ENCODE measurements around the gene CLDN9.

The CLDN9 gene, protein sequence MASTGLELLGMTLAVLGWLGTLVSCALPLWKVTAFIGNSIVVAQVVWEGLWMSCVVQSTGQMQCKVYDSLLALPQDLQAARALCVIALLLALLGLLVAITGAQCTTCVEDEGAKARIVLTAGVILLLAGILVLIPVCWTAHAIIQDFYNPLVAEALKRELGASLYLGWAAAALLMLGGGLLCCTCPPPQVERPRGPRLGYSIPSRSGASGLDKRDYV

DNA sequence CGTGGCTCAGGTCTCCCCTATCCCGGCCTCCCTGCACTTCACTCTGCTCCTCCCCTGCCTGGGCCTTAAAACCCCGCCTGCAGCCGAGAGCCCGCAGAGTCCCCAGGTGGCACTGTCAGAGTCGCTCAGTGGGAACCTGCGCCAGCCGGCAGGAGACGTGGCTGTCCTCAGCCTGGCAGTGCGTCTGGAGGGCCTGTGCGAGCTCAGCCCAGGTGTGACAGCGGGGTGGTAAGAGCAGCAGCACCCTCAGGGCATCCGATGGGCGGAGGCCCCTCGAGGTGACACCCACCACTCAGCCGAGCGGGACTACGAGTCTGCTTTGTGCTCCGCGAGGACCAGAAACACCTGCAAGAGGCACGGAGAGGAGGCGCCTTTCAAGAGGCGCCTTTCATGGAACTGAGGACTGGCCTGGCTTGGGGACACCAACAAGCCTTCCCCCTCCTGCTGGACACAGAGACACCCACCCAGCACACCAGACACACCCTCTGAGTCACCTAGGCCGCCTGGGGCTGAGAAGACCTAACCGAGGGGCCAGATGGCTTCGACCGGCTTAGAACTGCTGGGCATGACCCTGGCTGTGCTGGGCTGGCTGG, at the start of gene CLDN9:
Gene CLDN9, plus strand, starts transcription at position 96 of the 593 bp plus-strand sequence. Its CDS starts 440 bp downstream, at position 536.
- Mint-ChIP-seq H3K36me3 (ENCODE audit: insufficient read depth) (no peaks in the 10 kb centered on the region), H3K27me3 (peaks cover 8% of the 10 kb centered on the region), H3K4me1 (peaks cover 8% of the 10 kb centered on the region), H3K27ac (ENCODE audit: low read depth) (no peak within 1 kb of the TSS), H3K4me3 (no peak within 1 kb of the TSS), H3K9me3 (no peaks in the 10 kb centered on the region)
- DNase-seq (ENCODE audit: low spot score in 2 of 2) = no peak
- no peak for ATAC-seq (replicated peaks; ENCODE audit: extremely low read depth, poor library complexity, severe bottlenecking)

DNA sequence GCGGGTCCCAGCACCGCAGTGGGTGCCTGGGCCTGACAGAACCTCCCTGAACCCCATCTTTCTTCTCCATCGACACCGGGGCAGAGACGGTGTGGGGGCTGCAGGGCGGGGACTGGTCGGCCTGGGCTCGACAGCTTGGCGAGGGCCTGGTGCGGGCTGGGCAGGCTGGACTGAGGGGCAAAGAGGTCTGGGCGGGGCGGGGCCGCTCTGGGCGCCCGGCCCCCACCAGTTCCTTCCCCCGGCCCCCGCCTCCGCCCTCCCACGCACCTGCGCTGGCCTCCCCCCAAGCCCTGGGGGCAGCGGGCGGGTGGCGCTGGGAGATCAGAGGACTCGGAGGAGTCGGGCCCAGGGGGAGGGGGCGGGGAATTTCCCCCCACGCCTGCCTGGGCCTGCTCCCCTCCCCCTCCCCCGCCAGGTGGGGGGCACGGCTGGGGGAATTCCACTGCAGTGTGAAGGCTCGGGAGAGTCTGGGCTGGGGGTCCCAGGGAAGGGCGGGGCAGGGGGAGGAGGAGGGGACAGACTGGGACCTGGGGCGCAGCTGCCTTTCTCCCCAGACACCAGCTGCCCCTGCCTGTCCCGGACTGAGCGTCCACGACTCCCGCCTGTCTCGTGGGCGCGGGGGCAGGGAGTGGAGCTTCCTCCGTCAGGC, 49.5 kb upstream of the CLDN9 start:
- no peak for ATAC-seq (replicated peaks; ENCODE audit: extremely low read depth, poor library complexity, severe bottlenecking)
- H3K27me3 Mint-ChIP-seq = peaks cover 49% of the 10 kb centered on the region
- no peak for DNase-seq (ENCODE audit: low spot score in 2 of 2)

DNA sequence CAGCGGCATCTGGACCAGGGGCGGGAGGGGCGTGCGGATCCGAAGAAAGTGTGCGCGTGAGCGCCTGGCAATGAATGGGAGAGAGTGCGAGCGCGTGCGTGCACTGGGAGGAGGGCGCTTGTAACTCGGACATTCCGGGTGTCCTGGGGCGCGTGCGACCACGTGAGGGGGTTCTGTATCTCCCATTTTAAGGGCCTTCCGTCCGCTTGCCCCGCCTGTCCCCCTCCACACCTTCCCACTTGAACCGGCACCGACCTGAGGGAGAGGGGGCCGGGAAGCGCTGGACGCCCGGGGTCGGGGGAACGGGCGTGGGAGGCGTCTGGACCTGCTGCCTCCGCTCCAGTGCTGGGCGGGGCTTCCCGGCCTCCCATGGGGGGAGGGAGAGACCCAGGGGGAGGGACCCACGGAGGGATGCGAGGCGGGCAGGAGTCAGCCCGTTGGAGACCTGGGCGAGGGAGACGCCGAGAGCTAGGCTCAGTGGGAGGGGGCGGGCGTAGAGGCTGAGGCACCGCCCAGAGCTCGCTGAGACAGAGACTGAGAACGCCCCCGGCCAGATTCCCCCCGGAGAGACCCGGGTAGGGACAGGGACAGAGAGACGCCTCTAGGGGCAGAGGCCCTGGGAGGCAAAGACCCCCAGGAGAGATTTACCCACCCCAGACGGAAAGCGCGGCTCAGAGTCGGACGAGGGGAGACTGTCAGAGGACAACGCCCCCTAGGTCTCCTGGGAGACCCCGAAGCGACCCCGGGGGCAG, 48.8 kb upstream of the CLDN9 start, which contains the start of gene KREMEN2:
Gene KREMEN2, plus strand, starts transcription at position 553 of the 752 bp plus-strand sequence. CDS start 246 bp downstream, outside the sequence.
- DNase-seq (ENCODE audit: low spot score in 2 of 2) = no peak
- peak within 1 kb of the TSS; percentile 77 for H3K4me3 Mint-ChIP-seq
- no peaks in the 10 kb centered on the region for H3K9me3 Mint-ChIP-seq
- no peak within 1 kb of the TSS for H3K27ac Mint-ChIP-seq (ENCODE audit: low read depth)
- H3K36me3 Mint-ChIP-seq (ENCODE audit: insufficient read depth) = peaks cover 6% of the 10 kb centered on the region
- H3K4me1 Mint-ChIP-seq = peaks cover 27% of the 10 kb centered on the region
- no peak for ATAC-seq (replicated peaks; ENCODE audit: extremely low read depth, poor library complexity, severe bottlenecking)
- peaks cover 51% of the 10 kb centered on the region for H3K27me3 Mint-ChIP-seq

More for the DNA sequence above, 49.5 kb upstream of the CLDN9 start:
- Mint-ChIP-seq H3K4me1 (peaks cover 21% of the 10 kb centered on the region), H3K27ac (ENCODE audit: low read depth) (no peak overlapping the region), H3K36me3 (ENCODE audit: insufficient read depth) (peaks cover 6% of the 10 kb centered on the region), H3K4me3 (peak overlapping the region; percentile 77), H3K9me3 (no peaks in the 10 kb centered on the region)

DNA sequence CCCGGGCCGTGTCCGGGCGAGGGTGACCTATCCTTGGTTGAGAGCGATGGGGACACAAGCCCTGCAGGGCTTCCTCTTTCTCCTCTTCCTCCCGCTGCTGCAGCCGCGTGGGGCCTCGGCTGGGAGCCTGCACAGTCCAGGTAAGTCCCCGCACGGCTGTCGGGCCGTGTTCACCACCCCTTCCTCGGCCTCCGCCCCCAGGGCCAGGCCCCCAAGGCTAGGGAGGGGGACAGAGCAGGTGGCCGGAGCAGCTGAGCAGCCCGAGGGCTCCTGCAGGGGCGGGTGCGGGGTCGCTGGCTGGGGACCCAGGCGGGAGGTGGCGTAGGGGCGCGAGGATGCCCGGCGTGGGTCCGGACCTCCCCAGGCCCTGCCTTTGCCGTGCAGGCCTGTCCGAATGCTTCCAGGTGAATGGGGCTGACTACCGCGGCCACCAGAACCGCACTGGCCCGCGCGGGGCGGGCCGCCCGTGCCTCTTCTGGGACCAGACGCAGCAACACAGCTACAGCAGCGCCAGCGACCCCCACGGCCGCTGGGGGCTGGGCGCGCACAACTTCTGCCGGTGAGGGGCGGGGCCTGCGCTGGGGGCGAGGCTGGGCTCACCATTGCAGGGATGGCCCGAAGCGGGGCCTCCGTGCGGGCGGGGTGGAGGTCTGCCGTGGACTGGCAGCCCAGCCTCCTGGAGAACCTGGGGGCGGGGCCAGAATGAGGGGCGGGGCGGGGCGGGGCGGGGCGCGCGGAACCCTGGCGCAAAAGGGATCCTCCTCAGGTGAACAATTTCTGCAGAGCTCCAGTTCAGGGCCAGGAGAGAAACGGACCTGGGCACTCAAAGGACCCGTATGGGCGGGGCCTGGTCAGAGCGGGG, 48.0 kb upstream of the CLDN9 start:
- no peak for DNase-seq (ENCODE audit: low spot score in 2 of 2)
- peaks cover 43% of the 10 kb centered on the region for H3K27me3 Mint-ChIP-seq
- no peak for ATAC-seq (replicated peaks; ENCODE audit: extremely low read depth, poor library complexity, severe bottlenecking)

DNA sequence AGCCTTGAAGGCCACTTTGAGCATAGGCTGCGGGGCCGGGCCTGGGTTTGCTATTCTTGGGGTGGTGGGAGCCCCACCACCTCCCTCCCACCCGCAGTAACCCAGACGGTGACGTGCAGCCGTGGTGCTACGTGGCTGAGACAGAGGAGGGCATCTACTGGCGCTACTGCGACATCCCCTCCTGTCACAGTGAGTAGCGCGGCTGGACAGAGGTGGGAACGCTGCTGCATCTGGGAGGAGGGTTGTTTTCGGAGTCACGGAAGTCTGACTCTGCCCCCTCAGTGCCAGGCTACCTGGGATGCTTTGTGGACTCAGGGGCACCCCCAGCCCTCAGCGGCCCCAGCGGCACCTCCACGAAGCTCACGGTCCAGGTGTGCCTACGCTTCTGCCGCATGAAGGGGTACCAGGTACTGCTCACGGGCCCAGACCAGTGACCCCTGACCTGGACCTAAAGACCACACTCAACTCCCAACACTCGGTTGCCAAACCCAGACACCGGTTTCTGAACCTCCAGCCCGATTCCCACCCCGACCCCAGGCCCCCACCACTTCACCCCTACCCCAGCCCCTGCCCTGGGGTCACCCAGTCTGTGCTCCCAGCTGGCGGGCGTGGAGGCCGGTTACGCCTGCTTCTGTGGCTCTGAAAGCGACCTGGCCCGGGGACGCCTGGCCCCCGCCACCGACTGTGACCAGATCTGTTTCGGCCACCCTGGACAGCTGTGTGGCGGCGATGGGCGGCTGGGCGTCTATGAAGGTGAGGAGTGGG, 46.5 kb upstream of the CLDN9 start:
- peaks cover 4% of the 10 kb centered on the region for H3K36me3 Mint-ChIP-seq (ENCODE audit: insufficient read depth)
- no peak overlapping the region for H3K27ac Mint-ChIP-seq (ENCODE audit: low read depth)
- no peak for ATAC-seq (replicated peaks; ENCODE audit: extremely low read depth, poor library complexity, severe bottlenecking)
- no peak for DNase-seq (ENCODE audit: low spot score in 2 of 2)
- peaks cover 31% of the 10 kb centered on the region for H3K4me1 Mint-ChIP-seq
- no peaks in the 10 kb centered on the region for H3K9me3 Mint-ChIP-seq
- H3K27me3 Mint-ChIP-seq = peaks cover 36% of the 10 kb centered on the region
- no peak overlapping the region for H3K4me3 Mint-ChIP-seq

More for the DNA sequence above, 48.0 kb upstream of the CLDN9 start:
- Mint-ChIP-seq H3K27ac (ENCODE audit: low read depth) (no peak overlapping the region), H3K4me1 (peaks cover 27% of the 10 kb centered on the region), H3K36me3 (ENCODE audit: insufficient read depth) (peaks cover 6% of the 10 kb centered on the region), H3K9me3 (no peaks in the 10 kb centered on the region), H3K4me3 (peak overlapping the region; percentile 77)

DNA sequence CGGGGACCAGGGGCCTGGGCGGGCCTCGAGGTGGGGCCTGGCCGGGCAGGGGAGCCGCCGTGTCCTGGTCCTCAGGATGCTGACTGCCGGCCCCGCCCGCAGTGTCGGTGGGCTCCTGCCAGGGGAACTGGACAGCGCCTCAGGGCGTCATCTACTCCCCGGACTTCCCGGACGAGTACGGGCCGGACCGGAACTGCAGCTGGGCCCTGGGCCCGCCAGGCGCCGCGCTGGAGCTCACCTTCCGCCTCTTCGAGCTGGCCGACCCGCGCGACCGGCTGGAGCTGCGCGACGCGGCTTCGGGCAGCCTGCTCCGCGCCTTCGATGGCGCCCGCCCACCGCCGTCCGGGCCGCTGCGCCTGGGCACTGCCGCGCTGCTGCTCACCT, 45.9 kb upstream of the CLDN9 start:
- Mint-ChIP-seq H3K9me3 (no peaks in the 10 kb centered on the region), H3K4me3 (no peak overlapping the region), H3K27me3 (peaks cover 33% of the 10 kb centered on the region), H3K4me1 (peaks cover 28% of the 10 kb centered on the region), H3K36me3 (ENCODE audit: insufficient read depth) (peaks cover 4% of the 10 kb centered on the region), H3K27ac (ENCODE audit: low read depth) (no peak overlapping the region)
- ATAC-seq (replicated peaks; ENCODE audit: extremely low read depth, poor library complexity, severe bottlenecking) (no peak), DNase-seq (ENCODE audit: low spot score in 2 of 2) (no peak)

DNA sequence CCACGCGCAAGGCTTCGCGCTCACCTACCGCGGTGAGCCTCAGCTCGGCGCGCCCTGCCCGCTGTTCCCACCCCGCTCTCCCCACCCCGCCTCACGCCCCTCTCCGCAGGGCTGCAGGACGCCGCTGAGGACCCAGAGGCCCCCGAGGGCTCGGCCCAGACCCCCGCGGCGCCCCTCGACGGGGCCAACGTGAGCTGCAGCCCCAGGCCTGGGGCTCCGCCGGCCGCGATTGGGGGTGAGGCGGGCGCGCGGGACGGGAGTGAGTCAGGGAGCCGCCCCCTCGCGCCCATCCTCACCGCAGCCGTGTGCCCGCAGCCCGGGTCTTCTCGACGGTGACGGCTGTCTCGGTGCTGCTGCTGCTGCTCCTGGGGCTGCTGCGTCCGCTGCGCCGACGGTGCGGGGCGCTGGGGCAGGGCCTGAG, 45.5 kb upstream of the CLDN9 start:
- Mint-ChIP-seq H3K27me3 (peaks cover 33% of the 10 kb centered on the region), H3K4me1 (peaks cover 26% of the 10 kb centered on the region), H3K36me3 (ENCODE audit: insufficient read depth) (peaks cover 3% of the 10 kb centered on the region), H3K27ac (ENCODE audit: low read depth) (no peak overlapping the region), H3K9me3 (no peaks in the 10 kb centered on the region), H3K4me3 (no peak overlapping the region)
- DNase-seq (ENCODE audit: low spot score in 2 of 2) (no peak), ATAC-seq (replicated peaks; ENCODE audit: extremely low read depth, poor library complexity, severe bottlenecking) (no peak)

DNA sequence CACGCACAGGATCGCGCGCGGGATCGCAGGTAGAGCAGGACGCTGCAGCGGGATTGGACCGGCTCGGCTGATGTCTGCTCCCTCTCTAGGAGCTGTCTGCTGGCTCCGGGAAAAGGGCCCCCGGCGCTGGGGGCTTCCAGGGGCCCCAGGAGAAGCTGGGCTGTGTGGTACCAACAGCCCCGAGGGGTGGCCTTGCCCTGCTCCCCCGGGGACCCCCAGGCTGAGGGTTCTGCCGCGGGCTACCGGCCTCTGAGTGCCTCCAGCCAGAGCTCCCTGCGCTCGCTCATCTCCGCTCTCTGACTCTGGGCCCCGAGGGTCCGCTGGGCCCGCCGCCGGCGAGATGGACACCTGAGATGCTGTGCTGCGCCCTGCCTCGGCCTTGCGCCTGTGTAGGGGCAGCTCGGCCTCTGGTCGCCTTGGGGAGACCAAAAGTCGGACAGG, 45.0 kb upstream of the CLDN9 start:
- peaks cover 37% of the 10 kb centered on the region for H3K27me3 Mint-ChIP-seq
- peaks cover 3% of the 10 kb centered on the region for H3K36me3 Mint-ChIP-seq (ENCODE audit: insufficient read depth)
- peak overlapping the region; percentile 70 for H3K4me3 Mint-ChIP-seq
- DNase-seq (ENCODE audit: low spot score in 2 of 2) (no peak), ATAC-seq (replicated peaks; ENCODE audit: extremely low read depth, poor library complexity, severe bottlenecking) (no peak)
- H3K9me3 Mint-ChIP-seq = no peaks in the 10 kb centered on the region
- peaks cover 26% of the 10 kb centered on the region for H3K4me1 Mint-ChIP-seq
- H3K27ac Mint-ChIP-seq (ENCODE audit: low read depth) = no peak overlapping the region

DNA sequence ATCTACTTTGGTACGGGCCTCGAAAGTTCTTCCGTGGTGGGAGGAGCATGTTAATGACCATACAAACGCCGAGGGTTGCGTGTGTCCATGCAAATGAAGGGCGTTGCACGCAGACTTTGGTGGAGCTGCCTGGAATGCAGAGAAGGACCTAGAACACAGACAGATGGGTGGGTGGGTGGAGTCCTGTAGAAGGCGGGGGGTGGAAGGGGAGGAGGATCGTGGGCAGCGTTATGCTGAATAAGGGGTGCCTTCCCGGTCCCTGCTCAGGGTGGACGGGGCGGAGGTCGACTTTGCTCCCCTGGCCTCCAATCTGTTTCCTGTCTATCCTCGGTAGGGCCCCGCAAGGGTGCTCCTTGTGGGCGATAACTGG, 44.4 kb upstream of the CLDN9 start:
- H3K4me3 Mint-ChIP-seq = peak overlapping the region; percentile 70
- no peak for ATAC-seq (replicated peaks; ENCODE audit: extremely low read depth, poor library complexity, severe bottlenecking)
- H3K9me3 Mint-ChIP-seq = no peaks in the 10 kb centered on the region
- peaks cover 3% of the 10 kb centered on the region for H3K36me3 Mint-ChIP-seq (ENCODE audit: insufficient read depth)
- H3K4me1 Mint-ChIP-seq = peaks cover 26% of the 10 kb centered on the region
- H3K27me3 Mint-ChIP-seq = peaks cover 35% of the 10 kb centered on the region
- DNase-seq (ENCODE audit: low spot score in 2 of 2) = no peak
- H3K27ac Mint-ChIP-seq (ENCODE audit: low read depth) = no peak overlapping the region

DNA sequence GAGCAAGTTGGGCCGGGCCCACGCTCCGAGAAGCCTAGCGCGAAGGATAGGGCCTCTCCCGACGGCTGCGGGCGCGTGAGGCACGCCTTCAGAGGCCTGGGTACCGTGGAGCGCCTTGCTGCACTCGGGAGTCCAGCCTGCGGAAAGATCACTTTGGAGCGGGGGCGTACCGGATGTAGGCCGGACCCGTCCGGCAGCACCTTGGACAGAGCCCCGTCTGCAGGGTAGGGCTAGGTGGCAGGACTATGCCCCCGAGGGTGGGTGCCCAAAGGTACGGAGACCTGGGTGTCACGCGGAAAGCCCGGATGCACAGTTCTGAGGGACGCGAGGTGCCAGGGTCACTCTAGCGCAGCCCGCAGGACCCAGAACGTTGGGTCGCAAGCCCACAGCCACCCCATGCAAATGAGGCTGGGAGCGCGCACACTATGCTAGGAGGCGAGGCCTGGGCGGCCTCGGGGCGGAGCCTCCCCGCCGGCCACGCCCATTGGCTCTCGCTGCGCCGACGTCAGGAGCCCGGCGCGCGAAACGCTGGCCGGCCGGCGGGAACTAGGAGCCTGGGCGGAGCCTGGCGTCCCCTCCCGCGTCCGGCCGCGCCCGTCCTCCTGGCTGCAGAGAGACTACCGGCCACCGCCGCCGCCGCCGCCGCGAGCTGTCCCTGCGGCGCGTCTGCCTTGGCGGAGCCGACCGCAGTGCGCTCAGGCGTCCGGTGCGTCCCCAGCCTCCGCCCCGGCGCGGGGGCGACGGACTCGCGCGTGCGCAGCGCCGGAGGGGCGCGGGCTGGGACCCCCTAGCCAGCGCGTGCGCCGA, 43.8 kb upstream of the CLDN9 start, which contains the start of gene PAQR4:
Gene PAQR4, plus strand, starts transcription at position 611 of the 807 bp plus-strand sequence. CDS start 327 bp downstream, outside the sequence.
- Mint-ChIP-seq H3K4me3 (peak within 1 kb of the TSS; percentile 70), H3K4me1 (peaks cover 21% of the 10 kb centered on the region)

More for the DNA sequence above, 43.8 kb upstream of the CLDN9 start, which contains the start of gene PAQR4:
- Mint-ChIP-seq H3K27ac (ENCODE audit: low read depth) (no peak within 1 kb of the TSS), H3K36me3 (ENCODE audit: insufficient read depth) (peaks cover 3% of the 10 kb centered on the region), H3K9me3 (no peaks in the 10 kb centered on the region), H3K27me3 (peaks cover 29% of the 10 kb centered on the region)
- peak; percentile 74 for ATAC-seq (replicated peaks; ENCODE audit: extremely low read depth, poor library complexity, severe bottlenecking)
- DNase-seq (ENCODE audit: low spot score in 2 of 2) = peak; percentile 53 to 55

Measured in central memory CD8-positive, alpha-beta T cell (primary cell).